ENCODE measurements around the gene CYP3A4. TPM values are rescaled to one million over a fixed set of nuclear protein-coding genes. Genes with fewer than 3 reads are reported as not detected.
"Not testable (repeated sequence)": the region's sequence is repeated elsewhere in the genome, so short reads cannot be mapped to it uniquely, and the experiment has no call there.

CYP3A4 gene
- total RNA-seq, 1 experiment from 2014 or later: not detected

DNA sequence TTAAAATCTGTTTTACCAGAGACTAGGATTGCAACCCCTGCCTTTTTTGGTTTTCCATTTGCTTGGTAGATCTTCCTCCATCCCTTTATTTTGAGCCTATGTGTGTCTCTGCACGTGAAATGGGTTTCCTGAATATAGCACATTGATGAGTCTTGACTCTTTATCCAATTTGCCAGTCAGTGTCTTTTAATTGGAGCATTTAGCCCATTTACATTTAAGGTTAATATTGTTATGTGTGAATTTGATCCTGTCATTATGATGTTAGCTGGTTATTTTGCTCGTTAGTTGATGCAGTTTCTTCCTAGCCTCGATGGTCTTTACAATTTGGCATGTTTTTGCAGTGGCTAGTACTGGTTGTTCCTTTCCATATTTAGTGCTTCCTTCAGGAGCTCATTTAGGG lies 17.4 kb upstream of the CYP3A4 start:
- not testable (repeated sequence) for H3K23ac ChIP-seq (ENCODE audit: insufficient read length, low read depth, low read length); H4K91ac ChIP-seq (ENCODE audit: insufficient read length, low read depth, low read length); H4K5ac ChIP-seq (ENCODE audit: insufficient read length, low read depth, low read length); H3T11ph ChIP-seq (ENCODE audit: low read length); H2BK120ac ChIP-seq (ENCODE audit: low read depth, low read length, poor library complexity, severe bottlenecking); H2AFZ ChIP-seq (ENCODE audit: low read length); H2BK12ac ChIP-seq (ENCODE audit: insufficient read length, low read depth, low read length); H3K18ac ChIP-seq (ENCODE audit: insufficient read length, low read depth, low read length); H3K4me1 ChIP-seq (ENCODE audit: insufficient read depth, low read length); H4K20me1 ChIP-seq (ENCODE audit: control insufficient read depth, insufficient read depth, insufficient read length); H3K4me3 Mint-ChIP-seq; H3K9ac ChIP-seq (ENCODE audit: extremely low read depth, insufficient read length, low read length); DNase-seq; H3K27me3 ChIP-seq (ENCODE audit: insufficient read depth, low read length); H3K27ac Mint-ChIP-seq; H3K79me1 ChIP-seq (ENCODE audit: insufficient read depth, low read depth, low read length, poor library complexity, severe bottlenecking); H3K27ac ChIP-seq (ENCODE audit: insufficient read length, low read depth, low read length); H4K8ac ChIP-seq (replicated peaks; ENCODE audit: insufficient read length, low read depth, low read length); H2BK5ac ChIP-seq (ENCODE audit: insufficient read length, low read length); H3K23me2 ChIP-seq (ENCODE audit: insufficient read length, low read depth, low read length, poor library complexity, severe bottlenecking); H2BK15ac ChIP-seq (ENCODE audit: low read depth, low read length); H3K56ac ChIP-seq (ENCODE audit: insufficient read length, low read depth, low read length); H3K79me2 ChIP-seq (ENCODE audit: insufficient read depth, low read length); H3K14ac ChIP-seq (ENCODE audit: insufficient read depth, low read length); H3K4me2 ChIP-seq (ENCODE audit: insufficient read depth, insufficient read length, low read length); H3K4ac ChIP-seq (ENCODE audit: low read depth, low read length); H3K4me1 Mint-ChIP-seq; H2BK20ac ChIP-seq (ENCODE audit: low read depth, low read length, poor library complexity, severe bottlenecking); H2AK5ac ChIP-seq (ENCODE audit: insufficient read length, low read length); H3K9me3 ChIP-seq (ENCODE audit: control insufficient read depth, low read depth, low read length)
- peaks cover 28 to 33% of the 10 kb centered on the region in 2 experiments for H3K9me3 Mint-ChIP-seq
- H3K27me3 Mint-ChIP-seq (ENCODE audit: low read depth): peaks cover 22% of the 10 kb centered on the region
- WGBS (ENCODE audit: extremely low coverage, insufficient read length, low lambda C conversion rate): no CpG with 5 or more reads among the region's 3 CpGs
- peaks cover 4 to 26% (median 6%) of the 10 kb centered on the region in 3 experiments; a peak in 5 of 7 replicates for H3K36me3 Mint-ChIP-seq (ENCODE audit: insufficient read depth in 1 of 3, low read depth in 3 of 3)
